PFSK-1 (cell line): ENCODE results near the gene MOCOS.

Experiments
- POLR2AphosphoS5 ChIP-seq: IDR thresholded peaks from 2 replicates; pipeline ENCODE4 v1.6.1; 2012; ENCODE audit warnings: low read depth, mild to moderate bottlenecking, control low read depth, low read length, moderate library complexity
- REST ChIP-seq, 2 experiments: IDR thresholded peaks; 2 replicates each; pipeline versions ENCODE4 v1.6.1 to v1.8.0; 2011 to 2012; ENCODE audit warnings: low read depth in 2 of 2, low read length in 2 of 2, control low read depth in 1 of 2, inconsistent platforms in 1 of 2, mild to moderate bottlenecking in 1 of 2, moderate library complexity in 1 of 2; ENCODE audit not compliant: insufficient read depth in 1 of 2
- SIN3A ChIP-seq: IDR thresholded peaks from 2 replicates; pipeline ENCODE4 v1.6.1; 2012; ENCODE audit warnings: mild to moderate bottlenecking, low read length, moderate library complexity, borderline replicate concordance; ENCODE audit not compliant: insufficient read depth
- TAF1 ChIP-seq: IDR thresholded peaks from 2 replicates; pipeline ENCODE4 v1.6.1; 2012; ENCODE audit warnings: low read length, control low read depth, borderline replicate concordance; ENCODE audit not compliant: insufficient read depth

- TF ChIP-seq POLR2AphosphoS5 (no peak), REST (IDR thresholded peaks at IDR 0.05; ENCODE audit: insufficient read depth in 1 of 2, low read depth in 2 of 2, low read length in 2 of 2) (no peak), SIN3A (no peak), TAF1 (no peak)
These were observed 777 bp downstream of the MOCOS start for GRCh38 chr18:36187826-36188721.
